Gastroesophageal sphincter (tissue), 3 donors: ENCODE measurements around the gene CKS1B.

Source experiments
- CTCF ChIP-seq, 4 experiments: fragments of 200-600 bp in 2 of 4; fragments of 450-650 bp in 2 of 4; sonication (generic) in 1 of 4; IDR thresholded peaks; one replicate each; pipeline ENCODE4 v1.5.1; 2017 to 2019; ENCODE audit warnings: antibody characterized with exemption in 4 of 4, mild to moderate bottlenecking in 2 of 4, moderate library complexity in 2 of 4
- EP300 ChIP-seq: sonication (generic); formaldehyde crosslinking; IDR thresholded peaks from one replicate; pipeline ENCODE4 v1.6.1; 2017; ENCODE audit warnings: antibody characterized with exemption, mild to moderate bottlenecking
- POLR2A ChIP-seq, 2 donors: fragments of 450-650 bp; IDR thresholded peaks; one replicate each; pipeline ENCODE4 v1.6.1; 2017; ENCODE audit warnings: antibody characterized with exemption in 2 of 2, mild to moderate bottlenecking in 2 of 2, moderate library complexity in 1 of 2
- POLR2AphosphoS5 ChIP-seq: sonication (generic); formaldehyde crosslinking; IDR thresholded peaks from one replicate; pipeline ENCODE4 v1.6.1; 2017; ENCODE audit warnings: antibody characterized with exemption

DNA sequence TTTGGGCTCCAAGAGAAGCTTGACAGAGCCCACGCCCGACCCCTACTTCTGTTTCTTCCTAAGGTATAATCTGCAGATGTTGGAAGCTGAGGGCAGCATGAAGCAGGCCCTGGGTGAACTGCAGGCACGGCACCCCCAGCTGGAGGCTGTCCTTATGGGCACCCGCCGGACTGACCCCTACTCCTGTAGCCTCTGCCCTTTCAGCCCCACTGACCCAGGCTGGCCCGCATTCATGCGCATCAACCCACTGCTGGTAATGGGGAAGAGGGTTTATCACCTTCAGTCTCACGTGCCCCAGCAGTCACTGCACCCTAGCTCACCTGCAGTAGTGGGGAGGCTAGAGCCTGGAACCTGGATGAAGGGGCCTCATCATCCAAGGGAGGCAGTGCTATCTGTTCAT, 15.8 kb downstream of the CKS1B start:
- no peak for TF ChIP-seq CTCF (IDR thresholded peaks at IDR 0.05)
- no peak for TF ChIP-seq POLR2A (IDR thresholded peaks at IDR 0.05)
- TF ChIP-seq POLR2AphosphoS5, result no peak
- TF ChIP-seq EP300, result no peak
